Renal pelvis (tissue), 4 donors: Measurements from ENCODE around the gene PIM3. TPM values are rescaled to one million over a fixed set of nuclear protein-coding genes. Genes with fewer than 3 reads are reported as not detected.

Source experiments
- DNase-seq: peaks from one replicate; pipeline ENCODE4 v3.0.0-alpha.2; 2013
- polyA plus RNA-seq, 3 donors: library from polyadenylated mRNA; unstranded; fragments of 120-200 nt; gene quantifications; one replicate each; pipeline ENCODE4 v1.2.1, GENCODE V29; 2013; ENCODE audit not compliant: insufficient read length in 3 of 3

The PIM3 gene
- polyA plus RNA-seq, 3 donors, result 17.5 to 25.0 (median 22.2) TPM

DNA sequence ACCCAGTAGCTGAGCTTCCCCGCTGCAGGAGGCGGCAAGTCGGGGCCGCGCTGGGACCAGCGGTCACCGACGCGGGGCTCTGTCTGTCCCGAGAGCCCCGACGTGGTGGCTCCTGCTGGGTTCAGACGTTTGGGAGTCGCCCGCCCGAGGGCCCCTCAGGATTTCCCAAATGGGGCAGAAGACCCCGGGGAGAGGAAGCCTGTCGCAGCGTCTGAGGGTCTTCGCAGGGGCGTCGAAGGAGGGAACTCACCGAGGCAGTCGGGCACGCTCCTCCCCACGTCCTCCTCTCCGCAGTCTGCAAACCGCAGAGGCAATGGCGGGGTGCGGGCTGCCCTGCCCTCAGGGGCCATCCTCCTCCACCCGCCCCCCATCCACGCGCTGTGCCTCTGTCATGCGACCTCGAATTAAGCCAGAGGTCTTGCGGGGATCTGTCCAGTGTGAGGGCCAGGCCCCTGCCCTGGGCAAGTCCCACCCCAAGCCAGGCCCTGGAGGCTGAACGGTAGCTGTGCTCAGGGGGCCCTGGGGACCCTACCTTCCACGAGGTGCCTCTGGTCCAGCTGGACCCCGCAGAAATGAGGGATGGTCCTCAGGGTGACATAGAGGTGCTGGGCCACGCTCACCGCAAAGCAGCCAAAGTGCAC is 39.5 kb downstream of the PIM3 start:
- DNase-seq, result no peak

DNA sequence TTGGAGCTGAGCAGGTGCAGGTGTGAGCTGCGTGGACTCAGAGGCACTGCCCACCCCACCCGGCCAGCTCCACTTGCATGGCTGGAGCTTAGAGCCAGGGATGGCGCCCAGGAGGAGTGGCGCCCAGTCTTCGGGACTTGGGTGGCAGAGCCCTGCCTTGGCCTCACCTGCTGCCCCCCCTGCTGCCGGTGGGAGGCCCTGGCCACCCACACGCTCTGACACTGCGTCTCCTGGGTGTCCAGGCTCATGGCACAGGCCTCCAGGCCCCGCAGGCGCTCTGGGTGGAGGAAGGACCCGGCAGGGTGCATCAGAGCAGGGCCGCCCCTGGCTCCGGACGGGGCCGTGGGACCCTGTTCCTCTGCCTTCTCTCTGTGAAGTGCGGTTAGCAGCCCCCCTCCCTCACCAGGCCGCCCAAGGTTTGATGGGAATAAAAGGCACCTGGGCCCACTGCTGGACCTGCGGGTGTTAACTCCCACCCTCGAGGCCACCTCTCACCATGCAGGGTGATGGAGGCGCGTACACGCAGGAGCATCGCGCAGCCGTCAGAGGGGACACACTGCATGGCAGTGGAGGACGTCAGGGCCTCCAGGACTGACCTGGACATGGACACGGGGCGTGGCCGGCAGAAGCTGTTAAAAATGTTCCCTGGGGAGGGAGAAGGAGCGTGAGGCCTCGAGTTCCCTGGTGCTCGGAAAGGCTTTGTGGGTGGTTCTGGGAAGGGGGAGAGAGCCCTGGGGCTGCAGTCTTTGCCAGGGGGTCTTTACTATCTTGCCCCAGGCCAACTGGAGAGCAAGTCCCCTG is 40.2 kb downstream of the PIM3 start:
- no peak for DNase-seq

DNA sequence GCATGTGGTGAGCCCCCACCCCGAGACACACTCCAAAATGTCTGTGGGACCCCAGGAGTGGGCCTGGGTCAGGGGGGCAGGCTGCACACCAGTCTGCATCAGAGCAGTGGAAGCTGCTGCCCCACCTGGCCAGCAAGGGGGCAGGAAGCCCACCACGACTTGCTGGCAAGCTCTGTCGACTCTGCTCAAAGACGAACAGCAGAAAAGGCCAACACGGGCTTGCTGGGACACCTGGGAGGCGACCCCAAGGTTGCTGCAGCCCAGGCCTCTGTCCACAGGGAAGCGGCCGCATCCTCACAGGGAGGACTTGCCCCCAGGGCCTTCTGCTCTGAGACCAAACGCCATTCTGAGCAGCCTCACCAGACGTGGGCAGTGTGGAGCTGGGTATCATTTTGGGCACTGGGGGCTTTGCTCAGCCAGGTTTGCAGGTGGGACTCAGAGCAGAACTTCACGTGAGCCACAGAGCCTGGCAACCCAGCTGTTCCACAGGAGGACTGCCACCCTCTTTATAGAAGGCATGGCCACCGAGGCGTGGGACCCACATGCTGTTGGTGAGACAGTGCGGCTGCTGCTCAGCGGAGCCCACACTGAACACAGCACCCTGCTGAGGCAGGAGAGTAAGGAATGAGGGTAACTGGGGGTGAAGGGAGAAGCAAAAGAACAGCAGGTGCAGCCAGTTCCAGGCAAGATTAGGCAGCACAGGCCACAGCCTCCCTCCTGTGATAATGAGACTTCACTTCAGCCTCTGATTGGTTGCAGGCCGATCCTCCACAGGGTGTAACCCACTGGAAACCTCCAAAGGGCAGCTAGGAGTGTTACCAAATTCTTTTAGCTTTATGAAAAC is 41.0 kb downstream of the PIM3 start:
- no peak for DNase-seq

DNA sequence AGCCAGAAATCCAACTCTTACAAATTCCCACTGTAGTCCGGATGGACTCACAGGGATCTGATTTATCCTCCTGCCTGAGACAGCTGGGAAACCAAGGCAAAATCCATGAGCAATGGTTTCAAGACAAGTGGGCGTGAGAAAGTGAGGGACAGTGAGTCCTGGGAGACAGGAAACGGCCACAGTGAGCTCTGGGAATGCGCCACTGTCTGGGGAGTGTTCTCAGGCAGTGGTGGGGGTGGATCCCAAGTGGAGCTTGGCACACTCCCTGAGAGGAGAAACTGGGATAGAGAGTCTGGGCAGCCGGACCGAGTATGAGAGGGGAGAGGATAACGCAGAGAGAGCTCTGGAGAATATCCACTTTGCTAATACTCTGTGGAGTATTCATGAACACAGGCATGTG is 42.2 kb downstream of the PIM3 start:
- DNase-seq, result no peak

DNA sequence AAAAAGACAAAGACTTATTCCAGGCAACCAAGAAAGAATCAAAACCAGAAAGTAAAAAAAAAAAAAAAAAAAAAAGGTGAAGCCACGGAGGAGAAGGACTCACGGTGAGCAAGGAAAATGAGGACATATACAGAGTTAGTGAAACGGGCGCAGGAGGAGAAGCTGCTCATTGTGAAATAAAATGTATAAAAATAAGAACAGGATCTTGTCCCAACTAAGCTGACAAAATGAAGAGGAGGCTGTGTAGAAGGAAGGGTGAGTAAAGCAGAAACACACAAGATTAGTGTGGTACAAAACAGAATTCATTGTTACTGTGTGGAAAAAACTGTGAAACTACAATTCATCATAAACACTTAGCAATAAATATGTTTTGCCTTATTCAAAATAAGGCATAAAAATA is 44.3 kb downstream of the PIM3 start:
- DNase-seq, result no peak

DNA sequence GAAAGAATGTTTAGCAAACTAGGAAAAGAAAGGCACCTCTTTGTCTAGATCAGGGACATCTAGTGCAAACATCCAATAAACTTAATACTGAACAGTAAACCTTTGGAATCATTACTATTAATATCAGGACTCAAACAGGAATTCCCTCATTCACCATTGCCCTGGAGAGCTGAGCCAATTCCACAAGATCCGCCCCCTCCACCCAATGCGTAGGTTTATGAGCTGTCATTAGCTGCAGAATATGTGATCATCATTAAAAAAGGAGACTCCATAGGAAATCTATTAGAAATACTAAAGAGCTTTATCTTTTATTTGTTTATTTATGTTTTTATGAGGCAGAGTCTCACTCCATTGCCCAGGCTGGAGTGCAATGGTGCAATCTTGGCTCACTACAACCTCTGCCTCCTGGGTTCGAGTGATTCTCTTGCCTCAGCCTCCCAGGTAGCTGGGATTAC is 46.5 kb downstream of the PIM3 start:
- DNase-seq, result no peak

DNA sequence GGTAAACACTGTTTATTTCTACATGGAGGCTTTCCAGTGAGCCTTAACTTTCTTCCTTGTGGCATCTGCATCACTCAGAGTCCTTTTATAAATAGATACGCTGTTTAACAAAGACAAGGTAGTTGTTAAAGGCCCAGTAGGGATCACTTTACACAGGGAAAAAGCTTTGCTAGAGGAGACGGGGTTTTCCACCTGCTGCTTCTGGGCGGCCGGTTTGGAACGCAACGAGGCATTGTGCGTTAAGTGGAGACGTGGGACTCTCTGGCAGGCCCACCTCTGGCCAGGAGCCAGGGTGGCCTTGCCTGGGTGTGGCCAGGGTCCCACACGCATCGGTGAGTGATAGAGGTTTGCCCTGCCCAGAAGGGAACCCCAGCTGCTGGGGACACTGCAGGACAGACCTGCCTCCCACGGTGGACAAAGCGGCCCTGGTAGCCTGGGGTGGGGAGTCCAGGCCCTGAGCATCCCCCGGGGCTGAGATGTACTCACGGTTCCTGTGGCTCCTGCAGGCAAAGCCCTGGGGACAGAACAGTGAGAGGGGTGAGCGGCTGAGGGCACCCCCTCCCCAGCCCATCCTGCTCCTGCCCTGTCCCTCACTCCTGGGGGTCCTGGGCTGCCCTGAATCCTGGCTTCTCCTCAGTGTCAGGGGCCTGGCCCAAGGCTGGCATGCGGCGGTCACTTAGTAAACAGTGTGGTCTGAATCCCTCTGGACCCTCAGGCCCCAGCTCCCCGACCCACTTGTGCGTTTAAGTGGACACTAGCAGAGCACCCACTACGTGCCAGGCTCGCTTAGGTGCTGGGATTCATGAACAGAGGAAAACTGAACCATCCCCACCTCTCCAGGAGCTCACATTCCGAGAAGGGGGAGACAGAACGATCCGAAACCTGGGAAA is 47.8 kb downstream of the PIM3 start:
- no peak for DNase-seq

DNA sequence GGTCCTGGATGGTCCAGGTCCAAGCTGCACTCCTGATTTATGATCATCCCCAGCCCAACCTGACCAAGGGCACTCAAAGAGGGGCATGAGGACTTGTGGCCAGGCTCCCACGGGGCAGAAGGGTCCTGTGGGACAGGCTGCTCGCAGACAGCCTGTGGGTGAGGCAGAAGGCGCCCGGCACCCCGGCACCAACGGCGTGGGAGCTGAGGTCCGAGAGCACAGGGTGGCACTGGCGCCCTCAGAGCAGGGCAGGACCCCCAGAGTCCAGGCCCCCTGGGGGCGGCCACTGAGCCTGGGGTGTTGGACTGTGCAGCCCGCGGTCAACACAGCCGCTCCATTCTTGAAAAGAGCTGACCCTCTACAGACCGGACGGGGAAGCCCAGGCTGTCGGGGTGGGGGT is 48.7 kb downstream of the PIM3 start:
- DNase-seq, result no peak

DNA sequence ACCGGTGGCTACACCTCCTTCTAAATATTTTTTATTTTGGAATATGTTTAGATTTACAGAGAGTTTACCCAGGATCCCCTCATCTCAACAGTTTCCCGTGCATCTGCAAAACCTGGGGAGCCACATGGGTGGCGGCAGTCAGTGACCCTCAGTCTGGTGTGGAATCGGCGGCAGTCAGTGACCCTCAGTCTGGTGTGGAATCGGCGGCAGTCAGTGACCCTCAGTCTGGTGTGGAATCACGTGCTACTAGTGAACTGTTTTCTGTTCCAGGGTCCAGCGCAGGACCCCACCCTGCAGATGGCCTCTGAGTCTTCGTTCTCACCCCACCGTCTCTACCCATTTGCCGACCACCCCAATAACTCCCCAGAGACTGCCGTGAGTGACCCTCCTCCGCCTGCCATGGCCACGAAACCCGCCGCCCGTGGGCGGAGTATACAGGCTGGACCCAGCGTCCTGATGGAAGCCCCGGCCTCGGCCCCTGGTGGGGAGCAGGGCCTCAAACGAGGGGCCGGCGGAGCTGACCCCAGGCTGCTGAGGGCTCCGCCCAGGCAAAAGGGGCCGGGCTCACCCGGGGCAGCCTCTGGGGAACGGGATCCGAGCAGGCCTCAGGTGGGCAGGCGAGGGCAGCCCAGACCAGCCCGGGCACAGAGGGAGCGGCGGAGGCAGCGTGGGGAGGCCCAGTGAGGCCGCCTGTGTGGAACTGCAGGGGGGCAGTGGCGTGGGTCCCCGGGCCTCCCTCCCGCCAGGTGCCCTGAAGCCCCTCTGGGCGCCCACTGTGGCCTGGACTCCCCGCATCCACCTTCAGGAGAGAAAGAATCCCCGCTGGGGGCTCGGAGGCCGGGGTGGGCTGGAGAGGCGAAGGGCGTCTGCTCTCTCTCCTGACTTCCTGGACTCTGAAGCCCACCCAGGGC is 49.4 kb downstream of the PIM3 start:
- DNase-seq, result no peak

DNA sequence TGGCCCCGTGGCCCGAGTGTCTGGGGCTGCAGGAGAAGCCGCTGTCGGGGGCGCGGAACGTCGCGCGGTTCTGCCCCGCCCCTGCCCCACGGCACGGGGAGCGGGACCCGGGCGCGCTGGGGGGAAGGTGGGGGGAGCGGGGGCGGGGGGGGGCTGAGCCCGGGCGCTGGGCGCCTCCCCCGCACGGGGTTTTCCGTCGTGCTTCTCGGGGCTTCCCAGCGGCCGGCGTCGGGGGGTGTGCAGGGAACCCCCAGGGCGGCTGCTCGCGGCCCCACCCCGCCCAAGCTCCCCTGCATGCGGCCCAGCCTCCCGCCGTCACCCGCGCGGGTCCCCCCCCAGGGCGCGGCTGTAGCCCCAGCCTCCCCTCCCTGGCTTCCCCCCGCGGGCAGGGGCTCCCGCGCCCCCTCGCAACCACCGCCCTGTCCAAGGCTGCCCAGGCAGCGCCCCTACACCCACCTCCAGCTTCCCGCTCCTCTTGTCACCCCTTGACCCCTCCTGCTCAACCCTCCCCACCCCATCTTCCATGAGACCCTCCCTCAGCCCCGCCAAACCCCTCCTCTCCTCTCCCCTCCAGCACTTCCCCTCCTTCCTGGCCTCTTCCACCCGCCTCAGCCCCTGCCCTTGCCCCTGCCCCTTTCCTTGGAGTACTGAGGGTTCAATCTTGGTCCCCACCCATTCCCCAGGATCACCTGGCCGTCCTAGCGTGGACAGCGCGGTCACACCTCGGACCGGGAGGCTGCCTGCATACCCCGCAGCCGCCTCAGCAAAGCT is 50.3 kb downstream of the PIM3 start:
- DNase-seq, result no peak

DNA sequence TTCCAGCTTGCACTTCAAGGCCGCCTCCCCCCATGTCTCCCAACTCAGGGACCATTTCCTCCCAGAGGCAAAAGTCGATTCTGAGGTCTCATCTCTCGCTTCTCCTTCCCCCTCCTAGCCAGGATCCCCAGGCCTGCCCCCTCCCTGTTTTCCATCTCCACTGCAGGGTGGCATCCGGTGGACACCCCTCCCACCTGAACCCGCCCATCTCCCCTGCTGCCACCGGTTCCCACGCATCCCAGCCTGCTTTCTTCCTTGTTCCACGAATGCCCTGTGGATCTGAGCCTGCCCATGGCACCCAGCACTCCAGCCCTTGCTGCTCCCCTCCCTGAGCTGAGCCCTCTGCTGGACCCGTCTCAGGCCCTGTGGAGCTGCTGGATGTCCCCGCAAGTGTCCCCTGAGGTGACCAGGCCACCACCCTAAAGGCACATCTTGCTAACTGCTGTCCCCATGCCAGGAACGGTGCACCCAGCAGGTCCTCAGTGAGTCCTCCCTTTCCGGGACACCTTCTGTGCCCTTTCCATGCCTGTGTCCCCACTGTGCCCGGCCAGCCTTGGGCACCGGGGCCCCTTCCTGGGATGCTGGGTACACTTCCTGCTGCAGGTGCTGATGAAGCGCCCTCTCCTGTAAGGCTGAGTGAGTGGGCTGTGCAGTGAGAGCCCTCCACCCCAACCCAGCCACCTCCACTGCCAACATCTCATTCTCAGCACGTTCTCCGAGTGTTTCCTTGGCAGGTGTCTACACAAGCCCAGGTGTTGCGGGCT is 51.1 kb downstream of the PIM3 start:
- DNase-seq, result no peak

DNA sequence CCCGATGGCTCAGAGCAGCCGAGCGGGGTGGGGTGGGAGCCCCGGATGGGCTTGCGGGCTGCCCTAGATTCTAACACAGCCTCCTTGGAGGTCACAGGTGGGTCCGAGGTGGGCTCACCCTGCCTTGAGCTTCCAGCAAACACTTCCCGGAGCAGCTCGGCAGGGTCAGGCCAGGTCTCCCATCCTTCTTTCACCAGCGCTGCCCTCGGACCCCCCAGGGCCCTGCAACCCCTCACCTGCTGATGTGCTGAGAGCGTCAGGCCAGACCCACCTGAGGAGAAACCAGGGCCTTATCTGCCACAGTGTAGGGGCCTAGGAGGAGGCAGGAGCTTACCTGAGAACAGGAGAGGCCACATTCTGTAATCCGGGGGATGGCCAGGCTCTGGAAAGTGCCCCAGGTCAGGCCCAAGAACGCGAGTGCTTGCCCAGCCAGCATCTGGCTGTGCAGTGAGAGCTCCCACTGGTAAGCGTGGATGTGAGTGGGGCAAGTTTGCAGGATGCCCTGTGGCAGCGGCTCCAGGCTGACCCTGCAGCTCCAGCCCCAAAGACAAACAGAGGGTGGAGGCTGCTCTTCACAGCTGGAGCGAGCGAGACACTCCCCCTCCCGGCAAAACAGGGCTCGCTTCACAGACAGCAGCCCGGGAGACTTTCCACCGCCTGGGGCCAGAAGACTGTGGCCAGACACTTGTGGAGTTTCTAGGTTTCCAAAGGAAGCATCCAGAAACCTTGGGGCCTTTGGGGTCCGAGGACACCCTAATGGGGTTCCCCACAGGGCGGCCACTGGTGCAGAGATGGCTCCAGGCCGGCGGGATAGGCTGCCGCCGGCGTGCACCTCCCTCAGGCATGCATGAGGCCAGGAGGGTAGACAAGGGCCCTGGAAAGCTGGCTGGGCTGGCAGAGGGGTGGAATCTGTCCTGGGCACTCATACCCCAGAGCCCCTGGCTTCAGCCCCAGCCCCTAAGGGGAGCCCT is 51.9 kb downstream of the PIM3 start, which contains the start of gene IL17REL:
TSS of gene IL17REL (minus strand) at position 555 of the 971 bp plus-strand sequence. CDS start at position 436, 119 bp downstream.
- no peak for DNase-seq

Other genes starting within 250 kb of the PIM3 start
- gene BRD1, start 132.9 kb upstream of the PIM3 start, polyA plus RNA-seq, result 10 to 100 TPM; 38.2 to 43.4 (median 38.6) TPM
- gene ZBED4, start 106.9 kb upstream of the PIM3 start, polyA plus RNA-seq, result 10 to 100 TPM; 16.3 to 18.7 (median 17.9) TPM
- gene ALG12, start 42.3 kb upstream of the PIM3 start, polyA plus RNA-seq, result 10 to 100 TPM; 35.2 to 43.5 (median 40.6) TPM
- 10 to 100 TPM; 28.1 to 33.9 (median 33.2) TPM for gene CRELD2, start 42.1 kb upstream of the PIM3 start, polyA plus RNA-seq
- gene IL17REL, start 52.0 kb downstream of the PIM3 start, polyA plus RNA-seq, result under 1 TPM in 2 of 3 donors, not detected in 1; 0.03 to 0.06 TPM
- gene TTLL8, start 97.5 kb downstream of the PIM3 start, polyA plus RNA-seq, result not detected
- 1 to 10 TPM in 1 of 3 donors, under 1 TPM in 2; 0.67 to 1.1 (median 0.82) TPM for gene MLC1, start 124.7 kb downstream of the PIM3 start, polyA plus RNA-seq
- 1 to 10 TPM in 1 of 3 donors, under 1 TPM in 2; 0.70 to 1.1 (median 0.95) TPM for gene MOV10L1, start 129.2 kb downstream of the PIM3 start, polyA plus RNA-seq
- gene PANX2, start 210.0 kb downstream of the PIM3 start, polyA plus RNA-seq, result 1 to 10 TPM; 1.3 to 2.5 (median 2.5) TPM
- gene TRABD, start 225.1 kb downstream of the PIM3 start, polyA plus RNA-seq, result 10 to 100 TPM; 27.2 to 33.9 (median 30.3) TPM
- gene SELENOO, start 240.2 kb downstream of the PIM3 start, polyA plus RNA-seq, result 10 to 100 TPM; 24.8 to 32.9 (median 28.9) TPM